Neural progenitor cell (in vitro differentiated cells): ENCODE data around the gene BTBD16. TPM values are rescaled to one million over a fixed set of nuclear protein-coding genes. Genes with fewer than 3 reads are reported as not detected.

Experiments used
- DNase-seq: peaks from one replicate; pipeline ENCODE4 v3.0.0-alpha.2; 2016; ENCODE audit warnings: low spot score
- H2AFZ ChIP-seq: fragments of 200-600 bp; sonication (generic); replicated peaks from 2 replicates; pipeline ENCODE4 v1.6.1; 2016; ENCODE audit warnings: antibody characterized with exemption
- H3F3A ChIP-seq: fragments of 200-600 bp; sonication (generic); 2 replicates; pipeline ENCODE4 v1.6.1; 2016; ENCODE audit warnings: antibody characterized with exemption, low read depth
- H3K27ac ChIP-seq: fragments of 200-600 bp; sonication (generic); 2 replicates; pipeline ENCODE4 v1.5.1; 2016; ENCODE audit warnings: mild to moderate bottlenecking
- H3K27me3 ChIP-seq: fragments of 200-600 bp; sonication (generic); 2 replicates; pipeline ENCODE4 v1.6.1; 2016; ENCODE audit warnings: mild to moderate bottlenecking, moderate library complexity
- H3K36me3 ChIP-seq: fragments of 200-600 bp; sonication (generic); 2 replicates; pipeline ENCODE4 v1.5.1; 2016
- H3K4me1 ChIP-seq: fragments of 200-600 bp; sonication (generic); 2 replicates; pipeline ENCODE4 v1.6.1; 2016; ENCODE audit warnings: mixed run types
- H3K4me2 ChIP-seq: fragments of 200-600 bp; sonication (generic); 2 replicates; pipeline ENCODE4 v1.6.1; 2016
- H3K4me3 ChIP-seq: fragments of 200-600 bp; sonication (generic); 2 replicates; pipeline ENCODE4 v1.5.1; 2016
- H3K79me2 ChIP-seq: fragments of 200-600 bp; sonication (generic); 2 replicates; pipeline ENCODE4 v1.6.1; 2016; ENCODE audit warnings: low read depth
- H3K9ac ChIP-seq: fragments of 200-600 bp; sonication (generic); 2 replicates; pipeline ENCODE4 v1.6.1; 2016
- H3K9me3 ChIP-seq: fragments of 200-600 bp; sonication (generic); 2 replicates; pipeline ENCODE4 v1.5.1; 2016; ENCODE audit warnings: low read depth
- H4K20me1 ChIP-seq: fragments of 200-600 bp; sonication (generic); 2 replicates; pipeline ENCODE4 v1.6.1; 2016; ENCODE audit warnings: low read depth
- H3K27ac Mint-ChIP-seq: 3 replicates; pipeline ENCODE4 v1.8.0; 2021; ENCODE audit warnings: mixed read lengths
- H3K27me3 Mint-ChIP-seq: 2 replicates; pipeline ENCODE4 v1.8.0; 2022; ENCODE audit warnings: low read depth, mild to moderate bottlenecking, inconsistent platforms, moderate library complexity, mixed read lengths; ENCODE audit not compliant: insufficient read depth
- H3K36me3 Mint-ChIP-seq: 3 replicates; pipeline ENCODE4 v1.8.0; 2021; ENCODE audit warnings: mixed read lengths
- H3K4me1 Mint-ChIP-seq: 3 replicates; pipeline ENCODE4 v1.8.0; 2021; ENCODE audit warnings: mixed read lengths
- H3K4me3 Mint-ChIP-seq: 3 replicates; pipeline ENCODE4 v1.8.0; 2021; ENCODE audit warnings: mild to moderate bottlenecking, moderate library complexity, mixed read lengths
- H3K9me3 Mint-ChIP-seq: 3 replicates; pipeline ENCODE4 v1.8.0; 2020; ENCODE audit warnings: mixed read lengths
- EZH2 ChIP-seq: fragments of 200-600 bp; sonication (generic); IDR thresholded peaks from 2 replicates; pipeline ENCODE4 v1.6.1; 2017; ENCODE audit warnings: antibody characterized with exemption, mild to moderate bottlenecking, moderate library complexity
- EZH2phosphoT487 ChIP-seq: fragments of 200-600 bp; sonication (generic); IDR thresholded peaks from 2 replicates; pipeline ENCODE4 v1.6.1; 2017; ENCODE audit warnings: antibody characterized with exemption
- total RNA-seq: library from RNA; depleted of rRNA; stranded (reverse); fragments of >200 nt; gene quantifications from 2 replicates; pipeline ENCODE4 v1.2.3, GENCODE V29; 2015; ENCODE audit warnings: low replicate concordance
- TF ChIP-seq, protein P1 (sequence below): fragments of 200-600 bp; sonication (generic); IDR thresholded peaks from 2 replicates; pipeline ENCODE4 v1.5.1; 2017; ENCODE audit warnings: antibody characterized with exemption, mild to moderate bottlenecking

Gene BTBD16
- total RNA-seq, 1 donor from 2014 or later = not detected

DNA sequence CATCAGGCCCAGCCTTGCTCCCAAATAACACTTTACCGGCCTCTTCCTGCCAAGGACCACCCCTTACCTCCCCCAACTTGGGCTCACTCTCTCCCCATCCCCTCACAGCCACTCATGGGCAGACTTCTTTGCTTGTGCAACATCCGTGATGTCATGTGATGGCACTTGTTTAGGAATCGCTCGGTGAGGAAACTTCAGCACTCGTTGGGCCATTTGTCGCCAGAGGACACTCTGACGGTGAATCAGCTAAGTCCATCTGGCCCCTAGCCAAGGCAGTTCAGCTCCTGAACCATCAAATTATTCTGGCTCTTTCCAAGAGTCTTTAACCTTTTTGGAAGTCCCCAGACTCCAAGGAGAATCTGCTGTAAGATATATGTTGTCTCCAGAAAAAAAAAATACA, 19.2 kb downstream of the BTBD16 start:
- no peak overlapping the region for H3K27ac ChIP-seq
- no peaks in the 10 kb centered on the region for H3F3A ChIP-seq
- H3K4me1 ChIP-seq = peaks cover 11% of the 10 kb centered on the region
- H3K4me2 ChIP-seq = no peak overlapping the region
- no peak overlapping the region for H3K4me3 ChIP-seq
- DNase-seq = no peak
- H3K79me2 ChIP-seq = no peaks in the 10 kb centered on the region
- no peaks in the 10 kb centered on the region for H3K36me3 Mint-ChIP-seq
- H3K36me3 ChIP-seq = no peaks in the 10 kb centered on the region
- H3K27ac Mint-ChIP-seq = no peak overlapping the region
- no peaks in the 10 kb centered on the region for H3K27me3 Mint-ChIP-seq
- H3K27me3 ChIP-seq = no peaks in the 10 kb centered on the region
- peaks cover 12% of the 10 kb centered on the region for H3K4me1 Mint-ChIP-seq
- no peaks in the 10 kb centered on the region for H4K20me1 ChIP-seq
- no peak overlapping the region for H2AFZ ChIP-seq
- no peaks in the 10 kb centered on the region for H3K9me3 ChIP-seq
- TF ChIP-seq EZH2phosphoT487 (no peak), EZH2 (no peak)
- TF ChIP-seq, protein P1, sequence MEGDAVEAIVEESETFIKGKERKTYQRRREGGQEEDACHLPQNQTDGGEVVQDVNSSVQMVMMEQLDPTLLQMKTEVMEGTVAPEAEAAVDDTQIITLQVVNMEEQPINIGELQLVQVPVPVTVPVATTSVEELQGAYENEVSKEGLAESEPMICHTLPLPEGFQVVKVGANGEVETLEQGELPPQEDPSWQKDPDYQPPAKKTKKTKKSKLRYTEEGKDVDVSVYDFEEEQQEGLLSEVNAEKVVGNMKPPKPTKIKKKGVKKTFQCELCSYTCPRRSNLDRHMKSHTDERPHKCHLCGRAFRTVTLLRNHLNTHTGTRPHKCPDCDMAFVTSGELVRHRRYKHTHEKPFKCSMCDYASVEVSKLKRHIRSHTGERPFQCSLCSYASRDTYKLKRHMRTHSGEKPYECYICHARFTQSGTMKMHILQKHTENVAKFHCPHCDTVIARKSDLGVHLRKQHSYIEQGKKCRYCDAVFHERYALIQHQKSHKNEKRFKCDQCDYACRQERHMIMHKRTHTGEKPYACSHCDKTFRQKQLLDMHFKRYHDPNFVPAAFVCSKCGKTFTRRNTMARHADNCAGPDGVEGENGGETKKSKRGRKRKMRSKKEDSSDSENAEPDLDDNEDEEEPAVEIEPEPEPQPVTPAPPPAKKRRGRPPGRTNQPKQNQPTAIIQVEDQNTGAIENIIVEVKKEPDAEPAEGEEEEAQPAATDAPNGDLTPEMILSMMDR = no peak
- no peak overlapping the region for H3K9ac ChIP-seq
- no peaks in the 10 kb centered on the region for H3K9me3 Mint-ChIP-seq
- no peak overlapping the region for H3K4me3 Mint-ChIP-seq

DNA sequence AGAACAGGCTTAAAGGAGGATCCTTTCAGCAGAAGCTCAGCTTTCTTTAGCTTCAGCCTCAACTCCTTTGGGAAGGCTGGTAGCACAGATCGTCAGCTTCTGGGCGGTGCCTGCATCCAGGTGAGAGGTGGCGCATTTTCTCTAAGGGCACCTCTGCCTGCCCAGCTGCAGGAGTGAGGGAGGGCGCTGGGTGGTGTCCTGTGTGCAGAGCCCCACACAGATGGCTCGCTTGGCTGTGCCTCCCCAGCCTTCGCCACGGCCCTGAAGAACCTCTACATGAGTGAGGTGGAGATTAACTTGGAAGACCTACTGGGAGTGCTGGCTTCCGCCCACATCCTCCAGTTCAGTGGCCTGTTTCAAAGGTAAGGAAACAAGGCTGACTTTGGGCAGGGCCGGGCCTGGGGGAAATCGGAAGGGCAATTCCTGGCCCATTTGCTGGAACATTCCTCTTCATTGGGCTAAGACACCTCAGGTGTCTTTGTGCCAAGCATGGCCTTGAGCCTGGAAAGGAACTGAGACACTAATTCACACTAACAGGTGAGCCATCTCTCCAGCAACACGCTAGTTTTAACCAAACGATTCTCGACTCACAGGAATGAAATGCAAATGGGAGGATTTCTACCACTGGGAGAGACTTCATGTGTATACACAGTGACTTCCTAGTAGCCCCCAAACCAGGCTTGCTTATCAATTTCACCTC, 19.9 kb downstream of the BTBD16 start:
- no peak overlapping the region for H3K27ac Mint-ChIP-seq

DNA sequence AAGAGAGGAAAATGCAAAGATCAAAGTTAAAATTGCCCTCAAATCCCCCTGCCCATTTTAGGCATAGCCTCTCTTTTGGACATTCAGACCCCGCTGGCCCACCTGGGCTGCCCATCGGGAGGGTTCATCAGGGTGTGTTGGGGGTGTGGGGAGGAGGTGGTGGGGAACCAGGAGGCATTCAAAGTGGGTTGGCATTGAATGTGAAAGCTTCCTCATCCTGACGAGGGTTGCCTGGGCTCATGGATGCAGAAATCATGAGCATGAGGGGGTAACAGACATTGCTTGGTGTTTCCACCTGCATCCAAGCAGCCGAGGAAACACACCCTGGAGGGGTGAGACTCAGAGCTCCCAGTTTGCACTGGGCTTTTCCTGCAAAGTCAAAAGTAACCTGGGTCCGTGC, 20.6 kb downstream of the BTBD16 start:
- Mint-ChIP-seq H3K9me3 (no peaks in the 10 kb centered on the region), H3K4me3 (no peak overlapping the region), H3K27ac (no peak overlapping the region), H3K36me3 (no peaks in the 10 kb centered on the region), H3K4me1 (peaks cover 9% of the 10 kb centered on the region), H3K27me3 (no peaks in the 10 kb centered on the region)
- Histone ChIP-seq H4K20me1 (no peaks in the 10 kb centered on the region), H2AFZ (no peak overlapping the region), H3K4me3 (no peak overlapping the region), H3K9me3 (no peaks in the 10 kb centered on the region), H3K79me2 (no peaks in the 10 kb centered on the region), H3K9ac (no peak overlapping the region), H3K4me1 (peaks cover 11% of the 10 kb centered on the region), H3K27ac (no peak overlapping the region), H3F3A (no peaks in the 10 kb centered on the region), H3K36me3 (no peaks in the 10 kb centered on the region), H3K4me2 (no peak overlapping the region), H3K27me3 (no peaks in the 10 kb centered on the region)
- TF ChIP-seq EZH2 (no peak), EZH2phosphoT487 (no peak)
- TF ChIP-seq, protein P1 = no peak
- DNase-seq = no peak

More for the DNA sequence above, 19.9 kb downstream of the BTBD16 start:
- no peak for DNase-seq
- Mint-ChIP-seq H3K4me3 (no peak overlapping the region), H3K9me3 (no peaks in the 10 kb centered on the region), H3K36me3 (no peaks in the 10 kb centered on the region), H3K4me1 (peaks cover 12% of the 10 kb centered on the region), H3K27me3 (no peaks in the 10 kb centered on the region)
- Histone ChIP-seq H3F3A (no peaks in the 10 kb centered on the region), H4K20me1 (no peaks in the 10 kb centered on the region), H3K4me3 (no peak overlapping the region), H3K27ac (no peak overlapping the region), H3K9ac (no peak overlapping the region), H3K36me3 (no peaks in the 10 kb centered on the region), H3K4me2 (no peak overlapping the region), H3K4me1 (peaks cover 11% of the 10 kb centered on the region), H3K9me3 (no peaks in the 10 kb centered on the region), H3K79me2 (no peaks in the 10 kb centered on the region), H3K27me3 (no peaks in the 10 kb centered on the region), H2AFZ (no peak overlapping the region)
- TF ChIP-seq EZH2phosphoT487 (no peak), EZH2 (no peak)
- TF ChIP-seq, protein P1 = no peak
